Esophagus (tissue), 2 donors: ENCODE data around the gene PREP. TPM values are rescaled to one million over a fixed set of nuclear protein-coding genes. Genes with fewer than 3 reads are reported as not detected.

ENCODE experiments used
- H3K27ac ChIP-seq, 2 donors: one replicate each; pipeline ENCODE4 v1.5.1; 2013; ENCODE audit warnings: low read depth in 2 of 2, mild to moderate bottlenecking in 2 of 2, inconsistent platforms in 1 of 2, low read length in 1 of 2, moderate library complexity in 1 of 2
- H3K27me3 ChIP-seq, 2 donors: one replicate each; pipeline ENCODE4 v1.6.1; 2013; ENCODE audit warnings: low read length in 2 of 2, control low read depth in 1 of 2, mild to moderate bottlenecking in 1 of 2; ENCODE audit not compliant: insufficient read depth in 2 of 2, control insufficient read depth in 1 of 2
- H3K36me3 ChIP-seq, 2 donors: one replicate each; pipeline ENCODE4 v1.6.1; 2013; ENCODE audit warnings: low read length in 1 of 2; ENCODE audit not compliant: control insufficient read depth in 2 of 2, insufficient read depth in 2 of 2
- H3K4me1 ChIP-seq, 2 donors: one replicate each; pipeline ENCODE4 v1.6.1; 2013; ENCODE audit warnings: low read length in 1 of 2; ENCODE audit not compliant: control insufficient read depth in 2 of 2, insufficient read depth in 2 of 2
- H3K4me3 ChIP-seq, 2 donors: one replicate each; pipeline ENCODE4 v1.5.1; 2013; ENCODE audit warnings: low read length in 2 of 2, mild to moderate bottlenecking in 2 of 2, low read depth in 1 of 2, moderate library complexity in 1 of 2
- H3K9me3 ChIP-seq, 2 donors: one replicate each; pipeline ENCODE4 v1.6.1; 2013; ENCODE audit warnings: mild to moderate bottlenecking in 2 of 2, low read depth in 1 of 2, low read length in 1 of 2, moderate library complexity in 1 of 2; ENCODE audit not compliant: control insufficient read depth in 2 of 2, insufficient read depth in 1 of 2
- WGBS, 2 donors: extraction: QIAGEN DNeasy Blood & Tissue Kit; methylation state at CpG; one replicate each; pipeline ENCODE4 v1.1.7; 2013; 5-methylcytosine and 5-hydroxymethylcytosine counted together
- polyA plus RNA-seq, 2 donors: library from polyadenylated mRNA; stranded (reverse); fragments of 200-250 nt; gene quantifications; one replicate each; pipeline ENCODE4 v1.2.3, GENCODE V29; 2013
- donor health status: healthy with polysubstance abuse.
- donor health status: Bipolar disorder and iron deficiency.

The PREP gene
- polyA plus RNA-seq, 2 donors = 11.2 to 17.4 TPM

- no peaks in the 10 kb centered on the region for H3K27me3 ChIP-seq
- no peak overlapping the region for H3K27ac ChIP-seq
- peaks cover 0 to 2% of the 10 kb centered on the region in 2 donors for H3K4me1 ChIP-seq
- H3K9me3 ChIP-seq = no peaks in the 10 kb centered on the region
- no peaks in the 10 kb centered on the region for H3K36me3 ChIP-seq
- no peak overlapping the region for H3K4me3 ChIP-seq
- 96 to 97% methylated on average over 3 of the region's 3 CpGs for WGBS, 2 donors
These were observed 27.1 kb downstream of the PREP start for GRCh38 chr6:105375797-105376196.

- no peak overlapping the region for H3K27ac ChIP-seq
- no peak overlapping the region for H3K4me3 ChIP-seq
- H3K4me1 ChIP-seq = peaks cover 0 to 2% of the 10 kb centered on the region in 2 donors
- WGBS, 2 donors = 54 to 64% methylated on average over 4 of the region's 4 CpGs
- H3K27me3 ChIP-seq = no peaks in the 10 kb centered on the region
- H3K9me3 ChIP-seq = no peaks in the 10 kb centered on the region
- H3K36me3 ChIP-seq = no peaks in the 10 kb centered on the region
These were observed 28.9 kb downstream of the PREP start for GRCh38 chr6:105374010-105374420.

- H3K36me3 ChIP-seq = no peaks in the 10 kb centered on the region
- peaks cover 0 to 2% of the 10 kb centered on the region in 2 donors for H3K4me1 ChIP-seq
- H3K4me3 ChIP-seq = no peak overlapping the region
- WGBS, 2 donors = 90 to 98% methylated on average over 6 of the region's 6 CpGs
- no peaks in the 10 kb centered on the region for H3K9me3 ChIP-seq
- H3K27ac ChIP-seq = no peak overlapping the region
- H3K27me3 ChIP-seq = no peaks in the 10 kb centered on the region
These were observed 29.4 kb downstream of the PREP start for GRCh38 chr6:105373481-105373880.

GRCh38 chr6:105372849-105373182 lies 30.1 kb downstream of the PREP start:
- Histone ChIP-seq H3K27me3 (no peaks in the 10 kb centered on the region), H3K9me3 (no peaks in the 10 kb centered on the region), H3K4me3 (no peak overlapping the region), H3K36me3 (no peaks in the 10 kb centered on the region), H3K4me1 (peaks cover 0 to 2% of the 10 kb centered on the region in 2 donors), H3K27ac (no peak overlapping the region)
- WGBS, 2 donors = 43 to 59% methylated on average over 3 of the region's 3 CpGs

- Histone ChIP-seq H3K4me1 (peaks cover 0 to 2% of the 10 kb centered on the region in 2 donors), H3K36me3 (no peaks in the 10 kb centered on the region), H3K27me3 (no peaks in the 10 kb centered on the region), H3K9me3 (no peaks in the 10 kb centered on the region), H3K4me3 (no peak overlapping the region), H3K27ac (no peak overlapping the region)
- 71 to 78% methylated on average over 4 of the region's 4 CpGs for WGBS, 2 donors
These were observed 30.6 kb downstream of the PREP start for GRCh38 chr6:105372142-105372848.

- Histone ChIP-seq H3K27me3 (no peaks in the 10 kb centered on the region), H3K27ac (no peak overlapping the region), H3K4me3 (no peak overlapping the region), H3K36me3 (peaks cover 0 to 2% of the 10 kb centered on the region in 2 donors), H3K4me1 (peaks cover 0 to 2% of the 10 kb centered on the region in 2 donors), H3K9me3 (no peaks in the 10 kb centered on the region)
- WGBS, 2 donors = 76 to 89% methylated on average over 1 of the region's 1 CpG
These were observed 32.5 kb downstream of the PREP start for GRCh38 chr6:105370351-105370750.

GRCh38 chr6:105369145-105369544 lies 33.7 kb downstream of the PREP start:
- Histone ChIP-seq H3K27me3 (no peaks in the 10 kb centered on the region), H3K4me3 (no peak overlapping the region), H3K4me1 (peaks cover 0 to 2% of the 10 kb centered on the region in 2 donors), H3K27ac (no peak overlapping the region), H3K36me3 (peaks cover 3 to 6% of the 10 kb centered on the region in 2 donors), H3K9me3 (no peaks in the 10 kb centered on the region)
- 96 to 100% methylated on average over 1 of the region's 1 CpG for WGBS, 2 donors

- Histone ChIP-seq H3K4me1 (no peaks in the 10 kb centered on the region), H3K4me3 (no peak overlapping the region), H3K9me3 (no peaks in the 10 kb centered on the region), H3K27ac (peak overlapping the region in 1 of 2 donors; percentile 24), H3K27me3 (no peaks in the 10 kb centered on the region), H3K36me3 (peaks cover 5 to 6% of the 10 kb centered on the region in 2 donors)
- WGBS, 2 donors = 75 to 76% methylated on average over 11 of the region's 11 CpGs
These were observed 38.6 kb downstream of the PREP start for GRCh38 chr6:105364243-105364642.

- WGBS, 2 donors = 22 to 32% methylated on average over 1 of the region's 1 CpG
- H3K4me3 ChIP-seq = no peak overlapping the region
- no peak overlapping the region for H3K27ac ChIP-seq
- peaks cover 5 to 6% of the 10 kb centered on the region in 2 donors for H3K36me3 ChIP-seq
- no peaks in the 10 kb centered on the region for H3K9me3 ChIP-seq
- no peaks in the 10 kb centered on the region for H3K27me3 ChIP-seq
- H3K4me1 ChIP-seq = no peaks in the 10 kb centered on the region
These were observed 39.7 kb downstream of the PREP start for GRCh38 chr6:105363100-105363754.
